Middle frontal gyrus (tissue), 1 donor: ENCODE data around the gene ACADSB.

ENCODE experiments used
- DNase-seq: peaks from one replicate; pipeline ENCODE4 v3.0.0-alpha.2; 2015; ENCODE audit warnings: low spot score; ENCODE audit errors: extremely low spot score

The ACADSB gene

DNA sequence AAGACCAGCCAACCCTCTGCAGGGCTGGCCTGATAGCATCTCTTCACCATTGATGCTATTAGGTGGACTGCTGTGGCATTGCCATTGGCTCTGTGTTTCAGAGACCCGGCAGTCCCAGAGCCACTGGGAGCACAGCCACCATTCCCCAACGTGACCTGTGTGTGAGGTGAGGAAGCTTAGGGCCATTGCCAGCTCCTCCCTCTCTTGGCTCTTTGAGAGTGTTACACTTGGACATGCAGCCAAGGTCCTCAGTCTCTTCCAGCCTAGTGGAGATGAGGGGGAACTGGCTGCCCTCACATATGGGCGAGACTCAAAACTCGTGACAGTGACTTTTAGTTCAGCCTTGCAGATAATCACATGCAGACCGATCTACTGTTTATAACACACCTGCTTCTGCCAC lies 87.6 kb downstream of the ACADSB start:
- no peak for DNase-seq

- no peak for DNase-seq
Observed at GRCh38 chr10:123097039-123097438, 88.2 kb downstream of the ACADSB start.

- no peak for DNase-seq
Observed at GRCh38 chr10:123100030-123100762, 91.4 kb downstream of the ACADSB start.

GRCh38 chr10:123101872-123102271 lies 93.1 kb downstream of the ACADSB start:
- DNase-seq = no peak

- no peak for DNase-seq
Observed at GRCh38 chr10:123102673-123103072, 93.9 kb downstream of the ACADSB start.

- DNase-seq = no peak
Observed at GRCh38 chr10:123103944-123104343, 95.1 kb downstream of the ACADSB start.
